ENCODE measurements around the gene ADGRD1.

ADGRD1 gene

DNA sequence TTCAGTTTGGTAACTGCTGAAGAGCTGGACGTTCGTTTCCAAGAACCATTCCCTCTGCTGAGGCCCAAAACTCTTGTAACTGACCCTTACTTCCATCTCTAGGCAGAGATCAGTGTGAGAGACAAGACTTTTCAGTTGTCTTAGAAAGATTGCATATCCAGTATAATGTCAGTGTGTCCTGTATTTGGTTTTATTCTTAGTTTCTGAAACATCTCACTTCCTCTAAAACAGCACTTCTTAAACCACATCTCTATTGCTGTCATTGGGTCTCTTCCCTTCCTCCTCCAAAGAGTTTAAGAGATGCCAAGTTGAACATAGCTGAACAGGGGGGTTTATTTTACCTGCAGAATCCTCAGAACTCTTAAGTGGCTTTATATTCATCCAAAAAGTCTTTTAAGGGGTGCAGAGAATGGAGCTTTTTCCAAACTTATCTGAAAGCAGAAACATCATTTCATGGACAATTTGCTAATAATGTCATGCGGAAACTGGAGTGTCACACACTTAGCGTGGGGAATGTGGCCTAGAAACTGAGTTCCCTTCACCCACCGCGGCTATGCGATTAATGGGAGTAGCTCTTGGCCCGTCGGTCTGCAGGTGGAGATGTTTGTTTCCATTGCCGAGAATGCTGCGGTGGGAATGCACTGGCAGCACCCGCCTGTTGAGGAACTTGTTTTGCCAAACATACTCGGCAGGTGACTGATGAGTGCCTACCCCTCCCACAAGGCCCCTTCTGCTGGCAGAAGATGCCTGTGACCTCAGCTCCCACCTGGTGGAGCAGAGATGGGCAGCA is 148.2 kb downstream of the ADGRD1 start:
- no peak for DNase-seq
- H3K4me2 ChIP-seq (ENCODE audit: low read length), result no peak overlapping the region
- no peak overlapping the region for H3K4me3 ChIP-seq (ENCODE audit: low read depth, low read length)
- H3K79me2 ChIP-seq (ENCODE audit: control insufficient read depth, insufficient read depth, low read length, poor library complexity), result no peaks in the 10 kb centered on the region
- no peak overlapping the region for H3K9ac ChIP-seq (ENCODE audit: low read length)
- H2BK120ac ChIP-seq (ENCODE audit: insufficient read depth, low read length, poor library complexity), result no peak overlapping the region
- H3K36me3 ChIP-seq (ENCODE audit: control insufficient read depth in 1 of 2, insufficient read depth in 2 of 2, low read length in 2 of 2), result no peaks in the 10 kb centered on the region
- H3K14ac ChIP-seq (ENCODE audit: low read length), result no peak overlapping the region
- no CpG with 5 or more reads among the region's 13 CpGs for WGBS (ENCODE audit: extremely low coverage, insufficient coverage, insufficient read length)
- no peaks in the 10 kb centered on the region for H3K79me1 ChIP-seq (ENCODE audit: low read length)
- H4K12ac ChIP-seq (ENCODE audit: low read depth, low read length), result no peak overlapping the region
- H2BK12ac ChIP-seq (ENCODE audit: low read length), result no peak overlapping the region
- no peak overlapping the region for H3K4ac ChIP-seq (ENCODE audit: low read depth, low read length)
- no peak overlapping the region for H3K23ac ChIP-seq (ENCODE audit: low read length)
- H3K18ac ChIP-seq (ENCODE audit: low read length), result no peak overlapping the region
- no peak overlapping the region for H4K8ac ChIP-seq (ENCODE audit: low read depth, low read length)
- H3K9me3 ChIP-seq (ENCODE audit: insufficient read depth, low read depth, low read length), result peaks cover 3% of the 10 kb centered on the region
- H2AFZ ChIP-seq (ENCODE audit: insufficient read depth, low read length, poor library complexity), result no peak overlapping the region
- no peak overlapping the region for H3K27ac ChIP-seq (ENCODE audit: low read depth, low read length)
- H4K91ac ChIP-seq (ENCODE audit: low read depth, low read length), result no peak overlapping the region
- H3K4me1 ChIP-seq (ENCODE audit: control insufficient read depth in 1 of 2, insufficient read depth in 2 of 2, low read length in 2 of 2), result no peaks in the 10 kb centered on the region
- H3K27me3 ChIP-seq (ENCODE audit: insufficient read depth, low read length), result no peaks in the 10 kb centered on the region
- H2BK5ac ChIP-seq (ENCODE audit: low read depth, low read length, poor library complexity), result no peak overlapping the region
- no peak overlapping the region for H2AK5ac ChIP-seq (ENCODE audit: low read length)

DNA sequence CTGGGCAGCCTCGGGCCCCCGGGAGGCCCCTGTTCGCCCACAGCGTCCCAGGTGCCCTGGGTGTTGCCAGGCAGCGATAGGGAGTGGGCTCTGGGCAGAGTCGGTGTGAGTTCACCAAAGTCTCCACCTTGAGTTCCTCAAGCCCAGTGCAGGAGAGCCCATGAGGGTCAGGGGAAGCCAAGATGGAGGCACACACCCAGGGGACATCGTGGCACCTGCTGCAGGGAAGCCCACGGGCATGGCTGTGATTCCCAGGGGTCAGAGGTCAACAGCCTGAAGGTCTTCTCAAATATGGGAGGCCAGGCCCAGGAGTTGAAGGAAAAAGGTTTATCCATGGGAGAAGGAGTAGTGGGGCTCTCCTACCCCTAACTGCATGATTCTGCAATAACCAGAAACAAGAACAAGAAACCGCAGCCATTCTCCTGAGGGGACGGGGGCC is 148.8 kb downstream of the ADGRD1 start:
- no peak overlapping the region for H3K23ac ChIP-seq (ENCODE audit: low read length)
- H4K91ac ChIP-seq (ENCODE audit: low read depth, low read length), result no peak overlapping the region
- H3K9me3 ChIP-seq (ENCODE audit: insufficient read depth, low read depth, low read length), result peaks cover 3% of the 10 kb centered on the region
- H4K12ac ChIP-seq (ENCODE audit: low read depth, low read length), result no peak overlapping the region
- WGBS (ENCODE audit: extremely low coverage, insufficient coverage, insufficient read length), result no CpG with 5 or more reads among the region's 10 CpGs
- no peak overlapping the region for H2BK12ac ChIP-seq (ENCODE audit: low read length)
- H3K4ac ChIP-seq (ENCODE audit: low read depth, low read length), result no peak overlapping the region
- H2AFZ ChIP-seq (ENCODE audit: insufficient read depth, low read length, poor library complexity), result no peak overlapping the region
- no peak for DNase-seq
- H3K18ac ChIP-seq (ENCODE audit: low read length), result no peak overlapping the region
- no peak overlapping the region for H3K9ac ChIP-seq (ENCODE audit: low read length)
- H3K36me3 ChIP-seq (ENCODE audit: control insufficient read depth in 1 of 2, insufficient read depth in 2 of 2, low read length in 2 of 2), result no peaks in the 10 kb centered on the region
- no peaks in the 10 kb centered on the region for H3K79me2 ChIP-seq (ENCODE audit: control insufficient read depth, insufficient read depth, low read length, poor library complexity)
- H3K4me1 ChIP-seq (ENCODE audit: control insufficient read depth in 1 of 2, insufficient read depth in 2 of 2, low read length in 2 of 2), result no peaks in the 10 kb centered on the region
- no peak overlapping the region for H3K14ac ChIP-seq (ENCODE audit: low read length)
- no peaks in the 10 kb centered on the region for H3K79me1 ChIP-seq (ENCODE audit: low read length)
- H3K4me2 ChIP-seq (ENCODE audit: low read length), result no peak overlapping the region
- H4K8ac ChIP-seq (ENCODE audit: low read depth, low read length), result no peak overlapping the region
- no peaks in the 10 kb centered on the region for H3K27me3 ChIP-seq (ENCODE audit: insufficient read depth, low read length)
- no peak overlapping the region for H2BK5ac ChIP-seq (ENCODE audit: low read depth, low read length, poor library complexity)
- no peak overlapping the region for H3K27ac ChIP-seq (ENCODE audit: low read depth, low read length)
- no peak overlapping the region for H2BK120ac ChIP-seq (ENCODE audit: insufficient read depth, low read length, poor library complexity)
- no peak overlapping the region for H3K4me3 ChIP-seq (ENCODE audit: low read depth, low read length)
- H2AK5ac ChIP-seq (ENCODE audit: low read length), result no peak overlapping the region

DNA sequence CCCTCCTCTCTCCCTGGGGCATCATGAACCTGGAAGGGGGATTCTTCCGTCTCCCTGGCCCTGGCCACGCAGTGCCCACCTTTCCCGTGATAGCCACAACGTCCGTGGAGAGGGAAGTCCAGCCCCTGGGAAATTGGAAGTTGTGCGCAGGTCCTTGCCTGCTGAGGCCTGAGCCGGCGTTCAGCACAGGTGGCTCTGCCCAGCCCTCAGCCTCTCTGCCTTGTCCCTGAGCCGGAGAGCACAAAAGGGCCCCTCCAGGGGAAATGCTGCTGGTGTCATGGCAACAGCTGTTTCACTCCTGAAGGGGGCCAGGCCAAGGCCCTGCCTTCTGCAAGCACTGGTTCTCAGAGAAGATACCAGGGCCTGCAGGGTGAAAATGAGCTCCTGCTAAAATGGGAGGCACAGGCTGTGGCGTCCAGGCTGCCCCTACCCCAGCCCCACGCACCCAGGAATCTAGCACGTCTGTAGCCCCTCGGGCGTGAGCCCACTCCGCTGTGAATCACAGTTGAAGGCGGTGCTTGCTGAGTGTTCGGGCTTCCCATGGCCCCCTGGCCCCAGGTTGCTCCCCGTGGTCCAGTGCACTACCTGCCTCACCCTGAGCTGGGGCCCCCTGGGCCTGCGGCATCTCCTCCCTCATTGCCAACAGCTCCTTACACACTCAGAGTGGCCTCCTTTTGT is 149.4 kb downstream of the ADGRD1 start:
- no peak overlapping the region for H2AK5ac ChIP-seq (ENCODE audit: low read length)

DNA sequence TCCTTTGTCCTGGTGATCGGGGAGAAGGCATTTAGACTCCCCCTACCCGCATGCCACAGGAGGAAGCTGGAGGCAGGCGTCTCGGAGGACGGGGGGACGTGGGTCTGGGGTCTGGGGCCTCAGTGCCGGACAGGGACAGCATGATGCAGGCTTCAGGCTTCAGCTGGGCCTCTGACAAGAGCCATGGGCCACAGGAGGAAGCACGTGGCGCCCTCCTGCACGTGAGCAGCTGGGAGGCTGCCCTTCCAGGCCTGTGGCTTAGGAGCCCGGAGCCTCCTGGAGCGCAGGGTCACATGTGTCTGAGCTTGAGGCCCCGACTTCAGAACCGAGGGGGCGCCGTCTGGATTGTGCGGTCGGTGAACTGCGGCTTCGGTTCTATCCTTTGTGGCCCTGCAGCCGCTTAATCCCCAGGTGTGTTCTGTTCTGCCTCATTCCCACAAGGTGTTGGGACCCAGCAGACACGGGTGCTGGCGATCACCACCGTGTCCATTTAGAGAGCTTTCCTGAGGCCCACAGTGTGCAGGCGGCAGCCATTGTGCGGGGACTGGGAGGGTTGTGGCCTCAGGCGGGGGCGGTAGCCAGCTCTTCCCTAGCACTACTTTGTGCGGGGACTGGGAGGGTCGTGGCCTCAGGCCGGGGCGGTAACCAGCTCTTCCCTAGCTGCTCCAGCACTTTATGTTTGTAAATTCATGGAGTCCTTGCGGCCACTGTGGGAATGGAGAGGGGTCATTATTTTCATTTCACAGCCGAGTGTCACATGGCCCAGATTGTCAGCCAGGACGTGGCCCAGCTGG is 150.2 kb downstream of the ADGRD1 start:
- Histone ChIP-seq H3K23ac (ENCODE audit: low read length) (no peak overlapping the region), H3K18ac (ENCODE audit: low read length) (no peak overlapping the region), H2BK120ac (ENCODE audit: insufficient read depth, low read length, poor library complexity) (no peak overlapping the region), H3K79me1 (ENCODE audit: low read length) (no peaks in the 10 kb centered on the region), H3K36me3 (ENCODE audit: control insufficient read depth in 1 of 2, insufficient read depth in 2 of 2, low read length in 2 of 2) (no peaks in the 10 kb centered on the region), H3K14ac (ENCODE audit: low read length) (no peak overlapping the region), H3K4me2 (ENCODE audit: low read length) (no peak overlapping the region), H2AK5ac (ENCODE audit: low read length) (no peak overlapping the region), H3K4me3 (ENCODE audit: low read depth, low read length) (no peak overlapping the region), H4K12ac (ENCODE audit: low read depth, low read length) (no peak overlapping the region), H2BK5ac (ENCODE audit: low read depth, low read length, poor library complexity) (no peak overlapping the region), H3K9me3 (ENCODE audit: insufficient read depth, low read depth, low read length) (peaks cover 8% of the 10 kb centered on the region), H2BK12ac (ENCODE audit: low read length) (no peak overlapping the region), H4K91ac (ENCODE audit: low read depth, low read length) (no peak overlapping the region), H3K27ac (ENCODE audit: low read depth, low read length) (no peak overlapping the region), H3K79me2 (ENCODE audit: control insufficient read depth, insufficient read depth, low read length, poor library complexity) (no peaks in the 10 kb centered on the region), H3K4me1 (ENCODE audit: control insufficient read depth in 1 of 2, insufficient read depth in 2 of 2, low read length in 2 of 2) (no peaks in the 10 kb centered on the region), H3K9ac (ENCODE audit: low read length) (no peak overlapping the region), H3K27me3 (ENCODE audit: insufficient read depth, low read length) (no peaks in the 10 kb centered on the region), H3K4ac (ENCODE audit: low read depth, low read length) (no peak overlapping the region), H4K8ac (ENCODE audit: low read depth, low read length) (no peak overlapping the region), H2AFZ (ENCODE audit: insufficient read depth, low read length, poor library complexity) (no peak overlapping the region)
- WGBS (ENCODE audit: extremely low coverage, insufficient coverage, insufficient read length), result no CpG with 5 or more reads among the region's 35 CpGs
- DNase-seq, result no peak

More for the DNA sequence above, 149.4 kb downstream of the ADGRD1 start:
- no peaks in the 10 kb centered on the region for H3K4me1 ChIP-seq (ENCODE audit: control insufficient read depth in 1 of 2, insufficient read depth in 2 of 2, low read length in 2 of 2)
- H4K91ac ChIP-seq (ENCODE audit: low read depth, low read length), result no peak overlapping the region
- H3K9me3 ChIP-seq (ENCODE audit: insufficient read depth, low read depth, low read length), result peaks cover 3% of the 10 kb centered on the region
- no peak overlapping the region for H4K8ac ChIP-seq (ENCODE audit: low read depth, low read length)
- no peak overlapping the region for H3K18ac ChIP-seq (ENCODE audit: low read length)
- H3K79me2 ChIP-seq (ENCODE audit: control insufficient read depth, insufficient read depth, low read length, poor library complexity), result no peaks in the 10 kb centered on the region
- H3K27me3 ChIP-seq (ENCODE audit: insufficient read depth, low read length), result no peaks in the 10 kb centered on the region
- no peak overlapping the region for H2AFZ ChIP-seq (ENCODE audit: insufficient read depth, low read length, poor library complexity)
- H4K12ac ChIP-seq (ENCODE audit: low read depth, low read length), result no peak overlapping the region
- no CpG with 5 or more reads among the region's 19 CpGs for WGBS (ENCODE audit: extremely low coverage, insufficient coverage, insufficient read length)
- no peaks in the 10 kb centered on the region for H3K79me1 ChIP-seq (ENCODE audit: low read length)
- no peak overlapping the region for H3K4me3 ChIP-seq (ENCODE audit: low read depth, low read length)
- H3K9ac ChIP-seq (ENCODE audit: low read length), result no peak overlapping the region
- DNase-seq, result no peak
- no peak overlapping the region for H2BK5ac ChIP-seq (ENCODE audit: low read depth, low read length, poor library complexity)
- no peak overlapping the region for H3K27ac ChIP-seq (ENCODE audit: low read depth, low read length)
- H3K14ac ChIP-seq (ENCODE audit: low read length), result no peak overlapping the region
- no peak overlapping the region for H3K23ac ChIP-seq (ENCODE audit: low read length)
- H2BK12ac ChIP-seq (ENCODE audit: low read length), result no peak overlapping the region
- H2BK120ac ChIP-seq (ENCODE audit: insufficient read depth, low read length, poor library complexity), result no peak overlapping the region
- H3K4ac ChIP-seq (ENCODE audit: low read depth, low read length), result no peak overlapping the region
- H3K36me3 ChIP-seq (ENCODE audit: control insufficient read depth in 1 of 2, insufficient read depth in 2 of 2, low read length in 2 of 2), result no peaks in the 10 kb centered on the region
- H3K4me2 ChIP-seq (ENCODE audit: low read length), result no peak overlapping the region

All from trophoblast cell (in vitro differentiated cells and primary cell).